ENCODE results near the gene JOSD1. TPM values are rescaled to one million over a fixed set of nuclear protein-coding genes. Genes with fewer than 3 reads are reported as not detected.
A peak's percentile ranks its signal among the peaks of the same experiment; 100 is the strongest.

The JOSD1 gene
- total and polyA plus RNA-seq, 9 of the 15 experiments (the other 6 are each of a cell fraction or from before 2014, with no cell fraction given) = 8.9 to 39.1 (median 30.4) TPM

GRCh38 chr22:38713921-38714320, 13.2 kb upstream of the JOSD1 start (continued):
- TF ChIP-seq ZBTB11 (CRISPR knock-in tag; IDR thresholded peaks at IDR 0.05) (0 out of 6 replicates have a peak, but pooled peaks of 1 of the 3 experiments have one; percentile 18), TCF7 (IDR thresholded peaks at IDR 0.05; ENCODE audit: borderline replicate concordance) (no peak), NFXL1 (CRISPR knock-in tag; IDR thresholded peaks at IDR 0.05) (no peak), ZNF407 (IDR thresholded peaks at IDR 0.05; ENCODE audit: low read depth) (no peak), TAF15 (IDR thresholded peaks at IDR 0.05; ENCODE audit: low read depth, low read length) (no peak), PRPF4 (IDR thresholded peaks at IDR 0.05; ENCODE audit: insufficient read depth, low read depth, low read length, poor library complexity, severe bottlenecking) (no peak), CBFA2T2 (conservative IDR thresholded peaks at IDR 0.05) (no peak), PKNOX1 (IDR thresholded peaks at IDR 0.05) (no peak), ERF (CRISPR knock-in tag; IDR thresholded peaks at IDR 0.05) (no peak), HES1 (IDR thresholded peaks at IDR 0.05; ENCODE audit: low read depth) (no peak)

All from K562 (cell line).